Coronary artery (tissue), 2 donors: Measurements from ENCODE around the gene KANSL3.
"Not testable (repeated sequence)": the region's sequence is repeated elsewhere in the genome, so short reads cannot be mapped to it uniquely, and the experiment has no call there.

Experiments
- DNase-seq: peaks from one replicate; pipeline ENCODE4 v3.0.0-alpha.2; 2017; ENCODE audit warnings: low spot score
- H3K27ac ChIP-seq, 2 donors: fragments of 200-600 bp; sonication (generic); one replicate each; pipeline ENCODE4 v1.5.1; 2016 to 2019
- H3K4me3 ChIP-seq: fragments of 200-600 bp; sonication (generic); 2 replicates; pipeline ENCODE4 v1.5.1; 2016; ENCODE audit warnings: mild to moderate bottlenecking, moderate library complexity
- CTCF ChIP-seq: fragments of 200-600 bp; sonication (generic); IDR thresholded peaks from one replicate; pipeline ENCODE4 v1.5.1; 2019; ENCODE audit warnings: antibody characterized with exemption

KANSL3 gene

GRCh38 chr2:96564026-96564425 is 74.1 kb downstream of the KANSL3 start:
- no peak overlapping the region for H3K27ac ChIP-seq
- no peak for TF ChIP-seq CTCF
- no peak for DNase-seq
- H3K4me3 ChIP-seq, result no peak overlapping the region

GRCh38 chr2:96558485-96558884 is 79.6 kb downstream of the KANSL3 start:
- TF ChIP-seq CTCF, result no peak
- Histone ChIP-seq H3K4me3 (no peak overlapping the region), H3K27ac (no peak overlapping the region)
- DNase-seq, result no peak

DNA sequence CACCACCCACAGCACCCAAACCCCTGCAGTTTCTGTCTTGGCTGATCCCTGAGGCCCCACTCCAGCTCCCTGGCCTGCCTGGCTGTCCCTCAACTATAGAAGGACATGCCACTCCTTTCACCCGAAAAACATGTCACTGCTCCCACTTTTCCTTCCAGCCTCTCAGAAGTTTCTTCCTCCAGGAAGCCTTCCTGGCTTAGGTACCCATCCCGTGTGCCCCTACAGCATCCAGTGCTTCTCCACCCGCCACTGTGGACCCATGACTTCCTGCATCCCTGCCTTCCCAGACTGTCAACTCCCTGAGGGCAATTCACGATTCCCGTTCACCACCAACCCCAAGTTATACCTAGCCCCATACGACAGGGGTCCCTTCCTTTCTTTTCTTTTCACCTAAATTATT is 80.1 kb downstream of the KANSL3 start:
- DNase-seq, result no peak
- TF ChIP-seq CTCF, result no peak
- Histone ChIP-seq H3K27ac (no peak overlapping the region), H3K4me3 (no peak overlapping the region)

DNA sequence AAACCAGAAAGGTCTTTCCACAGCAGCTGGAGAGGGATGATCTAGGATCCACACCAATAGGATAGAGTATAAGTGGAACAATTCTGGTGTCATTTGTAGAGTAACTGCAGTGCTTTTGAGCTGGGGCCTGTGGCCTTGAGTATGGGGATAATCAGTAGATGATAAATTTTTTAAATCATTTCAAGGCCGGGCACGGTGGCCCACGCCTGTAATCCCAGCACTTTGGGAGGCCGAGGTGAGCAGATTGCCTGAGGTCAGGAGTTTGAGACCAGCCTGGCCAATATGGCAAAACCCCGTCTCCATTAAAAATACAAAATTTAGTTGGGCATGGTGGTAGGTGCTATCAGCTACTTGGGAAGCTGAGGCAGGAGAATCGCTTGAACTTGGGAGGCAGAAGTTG is 80.7 kb downstream of the KANSL3 start:
- not testable (repeated sequence) for H3K27ac ChIP-seq, H3K4me3 ChIP-seq, DNase-seq

DNA sequence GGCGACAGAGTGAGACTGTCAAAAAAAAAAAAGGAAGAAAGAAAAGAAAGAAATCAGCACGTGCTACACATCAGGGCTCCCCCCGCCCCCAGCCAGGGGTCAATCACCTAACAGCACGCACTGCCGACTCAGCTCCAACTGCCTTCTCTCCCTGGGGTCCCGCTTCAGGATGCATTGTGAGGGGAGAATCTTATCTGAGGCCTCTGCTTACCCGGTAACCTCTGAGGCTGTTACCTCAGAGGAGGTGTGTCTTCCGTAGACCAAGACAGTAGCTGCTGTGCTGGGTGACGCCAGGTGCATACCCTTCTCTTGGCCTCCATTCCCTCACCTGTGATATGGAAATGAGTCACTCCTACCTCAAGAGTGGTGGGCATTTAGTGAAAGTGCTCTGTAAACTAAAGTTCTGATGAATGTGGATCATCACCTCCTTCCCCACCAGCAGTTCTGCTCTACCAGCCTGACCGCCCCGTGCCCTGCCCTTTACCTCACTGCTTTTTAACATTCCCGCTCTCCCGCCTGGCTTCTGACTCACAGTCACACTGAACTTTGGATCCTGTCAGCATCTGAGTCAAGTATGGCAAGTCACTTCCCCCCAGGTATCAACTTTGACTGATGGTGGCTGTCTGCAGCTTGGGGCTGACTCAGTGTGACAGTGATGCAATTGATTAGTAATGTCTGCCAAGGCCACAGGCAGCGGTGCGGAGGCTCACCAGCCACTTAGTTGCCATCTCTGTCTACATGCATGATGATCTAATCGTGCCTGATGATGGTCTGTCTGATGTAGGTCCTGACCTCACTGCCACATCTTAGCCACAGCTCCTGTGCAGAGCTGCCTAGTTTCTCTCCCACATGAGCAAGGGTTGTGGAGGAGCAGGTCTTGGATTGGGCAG is 81.4 kb downstream of the KANSL3 start:
- TF ChIP-seq CTCF, result no peak
- DNase-seq, result no peak
- Histone ChIP-seq H3K27ac (no peak overlapping the region), H3K4me3 (no peak overlapping the region)

DNA sequence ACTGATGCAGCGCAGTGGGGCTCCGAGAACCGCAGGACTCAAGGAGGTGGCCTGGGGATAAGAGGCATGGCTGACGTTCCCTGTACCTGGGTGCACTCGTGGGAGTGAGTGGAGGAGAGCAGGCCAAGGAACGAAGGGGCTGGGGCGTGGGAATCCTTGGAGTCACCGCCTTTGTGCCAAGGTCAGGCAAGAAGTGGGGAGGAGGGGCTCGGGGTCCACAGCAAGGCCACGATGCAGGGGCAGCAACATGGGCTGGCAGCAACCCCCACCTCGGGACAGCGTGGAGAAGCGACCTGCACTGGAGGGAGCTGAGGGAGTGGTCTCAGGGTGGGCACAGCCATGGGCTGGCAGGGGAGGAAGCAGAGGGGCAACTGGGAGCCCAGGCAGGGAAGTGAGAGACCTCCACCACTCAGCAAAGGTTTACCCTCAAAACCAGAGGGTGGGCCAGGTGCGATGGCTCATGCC is 82.9 kb downstream of the KANSL3 start:
- no peak overlapping the region for H3K27ac ChIP-seq
- no peak for TF ChIP-seq CTCF
- no peak for DNase-seq
- H3K4me3 ChIP-seq, result no peak overlapping the region

- TF ChIP-seq CTCF, result peak; percentile 94
- Histone ChIP-seq H3K4me3 (peak overlapping the region; percentile 54), H3K27ac (peak overlapping the region in 1 of 2 donors; percentile 4)
- peak; percentile 87 for DNase-seq
Measured at GRCh38 chr2:96554293-96555145, 83.6 kb downstream of the KANSL3 start.

GRCh38 chr2:96553957-96554292 is 84.2 kb downstream of the KANSL3 start:
- H3K27ac ChIP-seq, result peak overlapping the region in 1 of 2 donors; percentile 4
- H3K4me3 ChIP-seq, result peak overlapping the region; percentile 54
- not testable (repeated sequence) for DNase-seq
